ENCODE results near the gene NTHL1. TPM values are rescaled to one million over a fixed set of nuclear protein-coding genes. Genes with fewer than 3 reads are reported as not detected.

NTHL1 gene
- total RNA-seq, 4 donors from 2014 or later: 7.8 to 26.0 (median 10.0) TPM

- DNase-seq: no peak
- Histone ChIP-seq H3K4me1 (peaks cover 33 to 58% (median 44%) of the 10 kb centered on the region in 3 donors), H3K27me3 (no peaks in the 10 kb centered on the region), H3K9me3 (no peaks in the 10 kb centered on the region), H3K36me3 (peaks cover 0 to 4% (median 0%) of the 10 kb centered on the region in 3 donors), H3K4me3 (peak within 1 kb of the TSS; percentile 58 to 98 (median 86)), H3K27ac (peak within 1 kb of the TSS; percentile 94 to 98 (median 96))
- TF ChIP-seq POLR2A (IDR thresholded peaks at IDR 0.05) (peak in 3 of 4 donors; percentile 81 to 97 (median 91)), CTCF (IDR thresholded peaks at IDR 0.05) (peak in 1 of 6 experiments; percentile 6)
- 1 to 2% methylated on average over 9 to 16 of the region's 52 CpGs for WGBS, 2 donors
- intact Hi-C loops (cut with DNase I): no loop called here
These were observed 37.7 kb downstream of the NTHL1 start, which contains the start of gene ZNF598 for GRCh38 chr16:2009791-2010510. Gene ZNF598, minus strand, starts transcription at chr16:2009821.

DNA sequence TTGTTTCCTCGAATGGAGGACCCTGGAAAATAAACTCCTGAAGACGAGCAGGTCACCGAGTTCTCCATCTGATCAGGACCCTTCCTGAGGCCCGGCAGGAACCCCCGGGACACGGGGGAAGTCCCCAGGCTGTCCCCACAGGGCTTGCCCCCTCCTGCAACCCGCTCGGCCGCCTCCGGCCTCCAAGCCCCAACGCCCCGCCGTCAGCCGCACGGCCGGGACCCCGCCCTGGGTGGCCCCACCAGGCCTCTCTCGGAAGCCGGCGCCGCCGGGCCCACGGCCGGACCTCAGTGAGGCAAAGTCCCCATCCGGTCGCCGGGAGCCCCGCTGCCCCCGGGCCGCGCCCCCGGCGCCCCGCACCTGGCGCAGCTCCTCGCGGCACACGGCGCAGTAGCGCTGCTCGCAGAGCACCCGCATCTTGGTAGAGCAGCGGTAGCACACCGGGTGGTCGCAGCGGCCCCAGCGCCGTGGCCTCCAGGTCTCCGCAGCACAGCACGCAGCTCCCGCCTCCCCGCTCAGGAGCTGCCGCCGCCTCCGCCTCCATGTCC lies 38.4 kb downstream of the NTHL1 start:
- no peaks in the 10 kb centered on the region for H3K27me3 ChIP-seq
- WGBS, 2 donors: no CpG with 5 or more reads among the region's 55 CpGs
- H3K36me3 ChIP-seq: peaks cover 0 to 11% (median 0%) of the 10 kb centered on the region in 3 donors
- no peak for DNase-seq
- H3K4me1 ChIP-seq: peaks cover 40 to 60% (median 49%) of the 10 kb centered on the region in 3 donors
- TF ChIP-seq POLR2A (IDR thresholded peaks at IDR 0.05) (no peak), CTCF (IDR thresholded peaks at IDR 0.05) (no peak)
- peak overlapping the region; percentile 79 to 98 (median 96) for H3K27ac ChIP-seq
- intact Hi-C loops (cut with DNase I): no loop called here
- no peaks in the 10 kb centered on the region for H3K9me3 ChIP-seq
- peak overlapping the region; percentile 58 to 98 (median 86) for H3K4me3 ChIP-seq

GRCh38 chr16:2008631-2009163 lies 38.9 kb downstream of the NTHL1 start:
- intact Hi-C loops (cut with DNase I): no loop called here
- Histone ChIP-seq H3K4me3 (peak overlapping the region; percentile 58 to 98 (median 86)), H3K9me3 (no peaks in the 10 kb centered on the region), H3K27me3 (no peaks in the 10 kb centered on the region), H3K4me1 (peaks cover 44 to 66% (median 54%) of the 10 kb centered on the region in 3 donors), H3K36me3 (peaks cover 0 to 11% (median 0%) of the 10 kb centered on the region in 3 donors), H3K27ac (peak overlapping the region; percentile 79 to 98 (median 96))
- TF ChIP-seq CTCF (IDR thresholded peaks at IDR 0.05): no peak
- TF ChIP-seq POLR2A (IDR thresholded peaks at IDR 0.05): no peak
- DNase-seq: no peak
- 4 to 5% methylated on average over 5 to 13 of the region's 23 CpGs for WGBS, 2 donors

DNA sequence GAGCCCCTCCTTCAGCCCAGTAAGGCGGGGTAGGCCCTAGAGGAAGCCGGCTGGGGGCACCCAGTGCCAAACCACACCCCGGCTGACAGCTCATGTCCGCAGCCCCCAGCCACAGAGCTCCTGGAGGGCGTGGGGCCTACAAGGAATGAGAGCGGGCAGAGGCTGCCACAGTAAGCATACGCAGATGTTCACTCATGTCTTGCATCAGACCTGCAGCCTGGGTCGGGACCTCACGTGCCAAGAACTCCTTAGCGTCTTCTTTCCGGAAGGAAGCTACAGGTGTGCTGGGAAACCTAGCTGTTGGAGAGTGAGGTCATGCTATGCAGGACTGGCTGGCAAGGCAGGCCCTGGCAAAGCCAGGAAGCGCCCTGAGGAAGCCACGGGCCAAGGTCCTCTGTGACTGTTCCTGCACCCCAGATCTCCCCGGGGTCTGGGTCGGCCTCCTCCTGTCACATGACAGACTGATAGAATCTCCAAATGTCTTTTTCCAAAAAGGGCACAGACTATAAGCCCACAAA lies 39.6 kb downstream of the NTHL1 start:
- Histone ChIP-seq H3K4me3 (peak overlapping the region; percentile 58 to 98 (median 86)), H3K27me3 (no peaks in the 10 kb centered on the region), H3K27ac (peak overlapping the region; percentile 79 to 98 (median 96)), H3K9me3 (no peaks in the 10 kb centered on the region), H3K4me1 (peaks cover 44 to 71% (median 56%) of the 10 kb centered on the region in 3 donors), H3K36me3 (peaks cover 0 to 17% (median 3%) of the 10 kb centered on the region in 3 donors)
- intact Hi-C loops (cut with DNase I): no loop called here
- no peak for DNase-seq
- 24 to 25% methylated on average over 8 to 10 of the region's 15 CpGs for WGBS, 2 donors
- TF ChIP-seq CTCF (IDR thresholded peaks at IDR 0.05) (no peak), POLR2A (IDR thresholded peaks at IDR 0.05) (peak in 2 of 4 donors; percentile 32 to 55)
